A549 (cell line): ENCODE measurements around the gene BRICD5. TPM values are rescaled to one million over a fixed set of nuclear protein-coding genes. Genes with fewer than 3 reads are reported as not detected.

Source experiments
- ATAC-seq, 2 experiments: fragments of 200-7000 bp in 1 of 2; fragments of >200 bp in 1 of 2; cut with Nextera tagmentation in 1 of 2; cut with Tn5 transposase in 1 of 2; 3 replicates each; pipeline versions ENCODE4 v1.8.0 to v1.9.1; 2018 to 2020; ENCODE audit warnings: mild to moderate bottlenecking in 1 of 2, moderate library complexity in 1 of 2
- CTCF ChIA-PET: fragments of 300-600 bp; sonication (Branson Sonifier 250); formaldehyde crosslinking; extraction: SDS; loops from one replicate; lab custom pipeline; 2021; ENCODE audit warnings: antibody characterized with exemption, inconsistent platforms; lab: Yijun Ruan, JAX
- POLR2A ChIA-PET: fragments of 350-600 bp; formaldehyde crosslinking; extraction: SDS; loops from one replicate; lab custom pipeline; 2021; ENCODE audit warnings: antibody characterized with exemption, inconsistent platforms; lab: Yijun Ruan, JAX
- DNase-seq, 2 experiments: peaks; one replicate each; pipeline versions ENCODE4 v3.0.0 to v3.0.0-alpha.2; 2011 to 2016; ENCODE audit warnings: low read depth in 1 of 2, low spot score in 1 of 2
- FAIRE-seq: peaks from 2 replicates; lab custom pipeline; 2011; peaks lifted over from hg19 to GRCh38; lab: Jason Lieb, UNC
- H3K27ac ChIP-seq, 2 experiments: fragments of >200 bp; sonication (Bioruptor Twin); formaldehyde crosslinking; 3 replicates each; pipeline ENCODE4 v1.5.1; 2016 to 2017
- H3K4me1 ChIP-seq: fragments of >200 bp; sonication (Bioruptor Twin); formaldehyde crosslinking; 3 replicates; pipeline ENCODE4 v1.6.1; 2016
- H3K4me2 ChIP-seq: fragments of >200 bp; sonication (Bioruptor Twin); formaldehyde crosslinking; 3 replicates; pipeline ENCODE4 v1.6.1; 2016
- H3K4me3 ChIP-seq: fragments of >200 bp; sonication (Bioruptor Twin); formaldehyde crosslinking; 3 replicates; pipeline ENCODE4 v1.5.1; 2016
- H3K9me3 ChIP-seq: fragments of >200 bp; sonication (Bioruptor Twin); formaldehyde crosslinking; 3 replicates; pipeline ENCODE4 v1.6.1; 2016
- BCL3 ChIP-seq: fragments of >200 bp; sonication (Bioruptor Twin); formaldehyde crosslinking; IDR thresholded peaks from 3 replicates; pipeline ENCODE4 v1.6.1; 2016
- CBX8 ChIP-seq: fragments of 200-600 bp; sonication (generic); IDR thresholded peaks from 2 replicates; pipeline ENCODE4 v1.6.1; 2016
- CHD2 ChIP-seq: fragments of 150-350 bp; IDR thresholded peaks from 2 replicates; pipeline ENCODE4 v1.6.1; 2014; ENCODE audit warnings: low read length; ENCODE audit not compliant: partially characterized antibody
- CTCF ChIP-seq: fragments of >200 bp; sonication (Bioruptor Twin); formaldehyde crosslinking; IDR thresholded peaks from 3 replicates; pipeline ENCODE4 v1.5.1; 2016
- E2F6 ChIP-seq: IDR thresholded peaks from 2 replicates; pipeline ENCODE4 v1.6.1; 2012; ENCODE audit warnings: low read depth, borderline replicate concordance
- EP300 ChIP-seq, 2 experiments: fragments of >200 bp; sonication (Bioruptor Twin); formaldehyde crosslinking; IDR thresholded peaks; 2 replicates in 1 of 2; 3 replicates in 1 of 2; pipeline ENCODE4 v1.6.1; 2016 to 2017
- FOSB ChIP-seq: fragments of 250-450 bp; sonication (Bioruptor Pico); IDR thresholded peaks from 2 replicates; pipeline ENCODE4 v1.5.0; 2020; ENCODE audit warnings: mild to moderate bottlenecking, moderate library complexity
- HES2 ChIP-seq: fragments of >200 bp; sonication (Bioruptor Twin); formaldehyde crosslinking; IDR thresholded peaks from 2 replicates; pipeline ENCODE4 v1.6.1; 2016
- HEYL ChIP-seq: fragments of 250-450 bp; sonication (Bioruptor Pico); IDR thresholded peaks from 2 replicates; pipeline ENCODE4 v1.8.0; 2021; ENCODE audit warnings: mild to moderate bottlenecking, moderate library complexity
- HOXB13 ChIP-seq: fragments of 250-450 bp; sonication (Bioruptor Pico); IDR thresholded peaks from 2 replicates; pipeline ENCODE4 v1.5.0; 2020; ENCODE audit warnings: low read depth, mild to moderate bottlenecking, moderate library complexity
- JUNB ChIP-seq: fragments of >200 bp; sonication (Bioruptor Twin); formaldehyde crosslinking; IDR thresholded peaks from 2 replicates; pipeline ENCODE4 v1.6.1; 2016
- KDM5A ChIP-seq: fragments of 200-600 bp; sonication (generic); IDR thresholded peaks from 2 replicates; pipeline ENCODE4 v1.6.1; 2016; ENCODE audit warnings: antibody characterized with exemption, mild to moderate bottlenecking
- MAFK ChIP-seq: fragments of 450-650 bp; IDR thresholded peaks from 2 replicates; pipeline ENCODE4 v1.6.1; 2014; ENCODE audit not compliant: partially characterized antibody
- MAZ ChIP-seq: fragments of 150-350 bp; IDR thresholded peaks from 2 replicates; pipeline ENCODE4 v1.6.1; 2014; ENCODE audit warnings: antibody characterized with exemption, low read depth, low read length, borderline replicate concordance
- MYC ChIP-seq: IDR thresholded peaks from 2 replicates; pipeline ENCODE4 v1.6.1; 2012; ENCODE audit warnings: mild to moderate bottlenecking, inconsistent platforms, low read length, improper control_type of control experiment, borderline replicate concordance
- NPAS2 ChIP-seq: fragments of 250-450 bp; sonication (Bioruptor Pico); IDR thresholded peaks from 2 replicates; pipeline ENCODE4 v1.8.0; 2022; ENCODE audit warnings: mild to moderate bottlenecking, moderate library complexity, borderline replicate concordance
- NR3C1 ChIP-seq: fragments of >200 bp; sonication (Bioruptor Twin); formaldehyde crosslinking; IDR thresholded peaks from 3 replicates; pipeline ENCODE4 v1.6.1; 2017
- POLR2AphosphoS2 ChIP-seq: conservative IDR thresholded peaks from 2 replicates; pipeline ENCODE4 v1.6.1; 2012; ENCODE audit warnings: low read length, improper control_type of control experiment, inconsistent platforms
- RAD21 ChIP-seq, 2 experiments: fragments of >200 bp in 1 of 2; sonication (Bioruptor Twin) in 1 of 2; formaldehyde crosslinking in 1 of 2; IDR thresholded peaks in 1 of 2; conservative IDR thresholded peaks in 1 of 2; 2 replicates in 1 of 2; 3 replicates in 1 of 2; pipeline ENCODE4 v1.6.1; 2012 to 2018; ENCODE audit warnings: inconsistent platforms in 1 of 2
- RCOR1 ChIP-seq: fragments of 150-350 bp; IDR thresholded peaks from 2 replicates; pipeline ENCODE4 v1.6.1; 2014; ENCODE audit warnings: antibody characterized with exemption, low read length, low read depth
- SREBF2 ChIP-seq: fragments of 450-650 bp; IDR thresholded peaks from 2 replicates; pipeline ENCODE4 v1.6.1; 2014; ENCODE audit warnings: mild to moderate bottlenecking, moderate library complexity
- ZFP36 ChIP-seq: fragments of 450-650 bp; IDR thresholded peaks from 2 replicates; pipeline ENCODE4 v1.6.1; 2014; ENCODE audit warnings: borderline replicate concordance; ENCODE audit not compliant: partially characterized antibody
- ZNF302 ChIP-seq: fragments of 250-450 bp; sonication (Bioruptor Pico); IDR thresholded peaks from 2 replicates; pipeline ENCODE4 v1.9.0; 2021; ENCODE audit warnings: inconsistent platforms, mild to moderate bottlenecking, moderate library complexity
- ZSCAN20 ChIP-seq: fragments of 250-450 bp; sonication (Bioruptor Pico); IDR thresholded peaks from 2 replicates; pipeline ENCODE4 v1.8.0; 2022; ENCODE audit warnings: mild to moderate bottlenecking, moderate library complexity
- WGBS: methylation state at CpG from one replicate; pipeline ENCODE4 v1.1.6; 2017; ENCODE audit errors: missing lambda C conversion rate; 5-methylcytosine and 5-hydroxymethylcytosine counted together
- polyA plus RNA-seq, 4 experiments: library from polyadenylated mRNA; depleted of rRNA in 3 of 4; stranded (reverse); fragments of >200 nt; fragmentation: RNase III in 1 of 4; extraction: RNeasy Plus Mini Kit Qiagen cat#74134 plus additional on column Dnase treatment in 1 of 4; gene quantifications; 2 replicates in 3 of 4; 3 replicates in 1 of 4; pipeline ENCODE4 v1.2.3, GENCODE V29; 2011 to 2017
- TF ChIP-seq, protein P1 (sequence below): IDR thresholded peaks from 2 replicates; pipeline ENCODE4 v1.6.1; 2012

Gene BRICD5
- polyA plus RNA-seq, 2 of the 4 experiments (the other 2 are of a cell fraction): 2.0 to 9.1 TPM

- POLR2A ChIA-PET: no interaction called here
- peaks cover 8% of the 10 kb centered on the region; the same call in 2 of the 3 replicates for H3K4me1 ChIP-seq
- FAIRE-seq (no peak), DNase-seq (no peak), ATAC-seq (no peak)
- no peak overlapping the region for H3K4me3 ChIP-seq
- 89% methylated on average over 19 of the region's 29 CpGs for WGBS
- H3K27ac ChIP-seq: no peak overlapping the region
- CTCF ChIA-PET: interaction anchor here (1.0 to 2.9 kb wide), 3 partner anchors 20 to 37 kb away, joined by 4 to 9 read pairs (median 7); partner anchors contain the start of gene ECI1
- no peaks in the 10 kb centered on the region for H3K9me3 ChIP-seq
- TF ChIP-seq ZFP36 (no peak), RAD21 (conservative IDR thresholded peaks at IDR 0.05 in 1 of 2, IDR thresholded peaks at IDR 0.05 in 1 of 2) (no peak), KDM5A (no peak)
- H3K4me2 ChIP-seq: no peak overlapping the region
These were observed 20.6 kb upstream of the BRICD5 start for GRCh38 chr16:2231016-2231931.

GRCh38 chr16:2230376-2230775 is 19.7 kb upstream of the BRICD5 start:
- no peak overlapping the region for H3K4me3 ChIP-seq
- TF ChIP-seq E2F6: no peak
- no peak for TF ChIP-seq SREBF2
- TF ChIP-seq MAFK: no peak
- no peak for TF ChIP-seq HOXB13 (CRISPR knock-in tag)
- no peak for TF ChIP-seq NR3C1
- TF ChIP-seq MAZ: no peak
- no peak for TF ChIP-seq FOSB
- no peak for TF ChIP-seq NPAS2 (CRISPR knock-in tag)
- TF ChIP-seq BCL3: no peak
- TF ChIP-seq POLR2AphosphoS2: no peak
- no peak for TF ChIP-seq EP300 (IDR thresholded peaks at IDR 0.05)
- no peak for TF ChIP-seq CBX8
- TF ChIP-seq CHD2: no peak
- TF ChIP-seq HES2: no peak
- no peak for TF ChIP-seq ZNF302 (CRISPR knock-in tag)
- TF ChIP-seq, all 56 proteins: peak for 0
- Histone ChIP-seq H3K27ac (no peak overlapping the region), H3K4me2 (no peak overlapping the region), H3K9me3 (no peaks in the 10 kb centered on the region), H3K4me1 (peaks cover 15% of the 10 kb centered on the region)
- ChIA-PET POLR2A (no interaction called here), CTCF (interaction anchor here (2.3 kb wide), 1 partner anchor 36 kb away, joined by 7 read pairs; no protein-coding TSS in a partner anchor)
- ATAC-seq (no peak), DNase-seq (no peak), FAIRE-seq (no peak)
- WGBS: 90% methylated on average over 12 of the region's 13 CpGs

- H3K4me1 ChIP-seq: peaks cover 21% of the 10 kb centered on the region
- H3K27ac ChIP-seq: no peak overlapping the region
- H3K4me3 ChIP-seq: no peak overlapping the region
- no peak for FAIRE-seq
- no peak for DNase-seq
- H3K9me3 ChIP-seq: no peaks in the 10 kb centered on the region
- ChIA-PET POLR2A (no interaction called here), CTCF (interaction anchor here (2.3 kb wide), 1 partner anchor 35 kb away, joined by 7 read pairs; no protein-coding TSS in a partner anchor)
- no peak for ATAC-seq
- 95% methylated on average over 12 of the region's 23 CpGs for WGBS
- TF ChIP-seq CTCF (no peak), MYC (no peak), HES2 (no peak), RAD21 (conservative IDR thresholded peaks at IDR 0.05 in 1 of 2, IDR thresholded peaks at IDR 0.05 in 1 of 2) (no peak), MAZ (no peak), HEYL (no peak), RCOR1 (no peak), ZSCAN20 (no peak), POLR2AphosphoS2 (no peak), KDM5A (no peak), JUNB (no peak)
- TF ChIP-seq, protein P1, sequence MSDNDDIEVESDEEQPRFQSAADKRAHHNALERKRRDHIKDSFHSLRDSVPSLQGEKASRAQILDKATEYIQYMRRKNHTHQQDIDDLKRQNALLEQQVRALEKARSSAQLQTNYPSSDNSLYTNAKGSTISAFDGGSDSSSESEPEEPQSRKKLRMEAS: no peak
- no peak overlapping the region for H3K4me2 ChIP-seq
These were observed 19.1 kb upstream of the BRICD5 start for GRCh38 chr16:2229632-2230250.
